ENCODE results near the gene POLG. TPM values are rescaled to one million over a fixed set of nuclear protein-coding genes. Genes with fewer than 3 reads are reported as not detected.

POLG gene
- total RNA-seq, 4 donors from 2014 or later = 63.7 to 136 (median 120) TPM

- Histone ChIP-seq H3K9me3 (no peaks in the 10 kb centered on the region), H3K4me1 (peaks cover 6 to 20% (median 15%) of the 10 kb centered on the region in 4 donors), H3K27ac (no peak overlapping the region), H3K36me3 (no peaks in the 10 kb centered on the region), H3K27me3 (peaks cover 0 to 49% of the 10 kb centered on the region in 2 donors), H3K4me3 (peak overlapping the region in 2 of 4 donors; percentile 48 to 57)
- DNase-seq = no peak
- TF ChIP-seq CTCF (IDR thresholded peaks at IDR 0.05) = no peak
- TF ChIP-seq POLR2A (IDR thresholded peaks at IDR 0.05) = no peak
Observed at GRCh38 chr15:89359471-89360293, 25.1 kb upstream of the POLG start.

- no peaks in the 10 kb centered on the region for H3K9me3 ChIP-seq
- peak; percentile 50 to 88 (median 87) for DNase-seq
- H3K4me3 ChIP-seq = peak overlapping the region; percentile 33 to 57 (median 51)
- TF ChIP-seq CTCF (IDR thresholded peaks at IDR 0.05) (peak in 5 of 6 experiments; percentile 94 to 99 (median 96)), POLR2A (IDR thresholded peaks at IDR 0.05) (no peak)
- peaks cover 6 to 20% (median 15%) of the 10 kb centered on the region in 4 donors for H3K4me1 ChIP-seq
- H3K27me3 ChIP-seq = peaks cover 0 to 42% of the 10 kb centered on the region in 2 donors
- no peaks in the 10 kb centered on the region for H3K36me3 ChIP-seq
- H3K27ac ChIP-seq = no peak overlapping the region
Observed at GRCh38 chr15:89358755-89359439, 24.3 kb upstream of the POLG start.

- peaks cover 6 to 20% (median 15%) of the 10 kb centered on the region in 4 donors for H3K4me1 ChIP-seq
- peak in 1 of 3 donors; percentile 52 for DNase-seq
- peaks cover 0 to 37% of the 10 kb centered on the region in 2 donors for H3K27me3 ChIP-seq
- peak in 1 of 6 experiments; percentile 93 for TF ChIP-seq CTCF (IDR thresholded peaks at IDR 0.05)
- TF ChIP-seq POLR2A (IDR thresholded peaks at IDR 0.05) = no peak
- H3K27ac ChIP-seq = no peak overlapping the region
- peak overlapping the region; percentile 33 to 57 (median 51) for H3K4me3 ChIP-seq
- no peaks in the 10 kb centered on the region for H3K36me3 ChIP-seq
- H3K9me3 ChIP-seq = no peaks in the 10 kb centered on the region
Observed at GRCh38 chr15:89358435-89358754, 23.8 kb upstream of the POLG start.

- Histone ChIP-seq H3K4me3 (no peak overlapping the region), H3K27me3 (peaks cover 0 to 26% of the 10 kb centered on the region in 2 donors), H3K4me1 (peaks cover 6 to 10% (median 8%) of the 10 kb centered on the region in 4 donors), H3K9me3 (no peaks in the 10 kb centered on the region), H3K36me3 (no peaks in the 10 kb centered on the region), H3K27ac (no peak overlapping the region)
- DNase-seq = no peak
- no peak for TF ChIP-seq POLR2A (IDR thresholded peaks at IDR 0.05)
- peak in 4 of 6 experiments; percentile 21 to 35 (median 26) for TF ChIP-seq CTCF (IDR thresholded peaks at IDR 0.05)
Observed at GRCh38 chr15:89356634-89357298, 22.1 kb upstream of the POLG start.

- Histone ChIP-seq H3K27ac (no peak overlapping the region), H3K9me3 (no peaks in the 10 kb centered on the region), H3K36me3 (no peaks in the 10 kb centered on the region), H3K4me3 (no peak overlapping the region), H3K4me1 (peaks cover under 1 to 7% (median 3%) of the 10 kb centered on the region in 4 donors), H3K27me3 (peaks cover 0 to 6% of the 10 kb centered on the region in 2 donors)
- TF ChIP-seq CTCF (IDR thresholded peaks at IDR 0.05) (no peak), POLR2A (IDR thresholded peaks at IDR 0.05) (no peak)
- no peak for DNase-seq
Observed at GRCh38 chr15:89353991-89354390, 19.4 kb upstream of the POLG start.

All from Peyer's patch (tissue), 4 donors.